Endothelial cell of umbilical vein (primary cell): ENCODE measurements around the gene STX4. TPM values are rescaled to one million over a fixed set of nuclear protein-coding genes. Genes with fewer than 3 reads are reported as not detected.

Experiments used
- BruUV-seq: library from RNA; stranded (reverse); fragments of 400-500 nt; replicated peaks from 2 replicates; lab custom pipeline; 2021; lab: Mats Ljungman, UMichigan
- CTCF ChIA-PET: fragments of 300-600, 350-600 bp; sonication (Branson Sonifier 250); formaldehyde crosslinking; loops from one replicate; lab custom pipeline; 2021; ENCODE audit warnings: antibody characterized with exemption, inconsistent platforms; lab: Charles Lee
- POLR2A ChIA-PET: fragments of 300-600, 350-600 bp; sonication (Branson Sonifier 250); formaldehyde crosslinking; loops from one replicate; lab custom pipeline; 2021; ENCODE audit warnings: antibody characterized with exemption, inconsistent platforms; lab: Charles Lee
- DNase-seq: peaks from one replicate; pipeline ENCODE4 v3.0.0-alpha.2; 2011; ENCODE audit warnings: low read depth, low spot score
- FAIRE-seq: peaks from 2 replicates; lab custom pipeline; 2011; peaks lifted over from hg19 to GRCh38; lab: Jason Lieb, UNC
- H2AFZ ChIP-seq: 2 replicates; pipeline ENCODE4 v1.6.0; 2012; ENCODE audit warnings: low read depth, low read length, control low read depth, inconsistent platforms
- H3K27ac ChIP-seq: 2 replicates; pipeline ENCODE4 v1.5.1; 2011; ENCODE audit warnings: low read depth, mild to moderate bottlenecking, control low read depth, low read length, moderate library complexity; ENCODE audit not compliant: insufficient read depth
- H3K27me3 ChIP-seq, 2 experiments: 2 replicates each; pipeline versions ENCODE4 v1.6.0 to v1.6.1; 2011; ENCODE audit warnings: low read length in 2 of 2, mixed read lengths in 1 of 2; ENCODE audit not compliant: control insufficient read depth in 2 of 2, insufficient read depth in 2 of 2
- H3K36me3 ChIP-seq, 2 experiments: 2 replicates in 1 of 2; 3 replicates in 1 of 2; pipeline ENCODE4 v1.5.1; 2011; ENCODE audit warnings: low read length in 2 of 2, mild to moderate bottlenecking in 1 of 2, moderate library complexity in 1 of 2; ENCODE audit not compliant: control insufficient read depth in 2 of 2, insufficient read depth in 2 of 2; ENCODE audit errors: extremely low read depth in 1 of 2
- H3K4me1 ChIP-seq: 3 replicates; pipeline ENCODE4 v1.5.1; 2011; ENCODE audit warnings: mild to moderate bottlenecking, low read length; ENCODE audit not compliant: control insufficient read depth, insufficient read depth; ENCODE audit errors: extremely low read depth
- H3K4me2 ChIP-seq: 2 replicates; pipeline ENCODE4 v1.6.1; 2011; ENCODE audit warnings: low read length, control low read depth, mixed read lengths; ENCODE audit not compliant: insufficient read depth
- H3K4me3 ChIP-seq, 3 experiments: fragments of 200-600 bp in 1 of 3; sonication (generic), shearing (Covaris generic) in 1 of 3; replicated peaks in 1 of 3; 2 replicates each; pipeline ENCODE4 v1.5.1; 2011 to 2016; ENCODE audit warnings: control low read depth in 3 of 3, low read length in 3 of 3, mild to moderate bottlenecking in 2 of 3, inconsistent platforms in 1 of 3, low read depth in 1 of 3, moderate library complexity in 1 of 3; ENCODE audit not compliant: insufficient read depth in 1 of 3
- H3K79me2 ChIP-seq: 2 replicates; pipeline ENCODE4 v1.6.0; 2012; ENCODE audit warnings: low read length, inconsistent platforms; ENCODE audit not compliant: control insufficient read depth, insufficient read depth
- H3K9ac ChIP-seq: replicated peaks from 2 replicates; pipeline ENCODE3; 2011; ENCODE audit warnings: low read length, control low read depth; ENCODE audit not compliant: insufficient read depth; ENCODE audit errors: extremely low read depth
- H3K9me1 ChIP-seq: replicated peaks from 3 replicates; pipeline ENCODE4 v1.6.0; 2011; ENCODE audit warnings: mild to moderate bottlenecking, low read length; ENCODE audit not compliant: control insufficient read depth, insufficient read depth; ENCODE audit errors: extremely low read depth
- H3K9me3 ChIP-seq: replicated peaks from 2 replicates; pipeline ENCODE4 v1.5.1; 2012; ENCODE audit warnings: low read length, inconsistent platforms; ENCODE audit not compliant: control insufficient read depth, insufficient read depth
- H4K20me1 ChIP-seq: replicated peaks from 2 replicates; pipeline ENCODE3; 2011; ENCODE audit warnings: mild to moderate bottlenecking, low read length; ENCODE audit not compliant: control insufficient read depth, insufficient read depth; ENCODE audit errors: extremely low read depth
- FOS ChIP-seq: IDR thresholded peaks from 2 replicates; pipeline ENCODE4 v1.6.1; 2011; ENCODE audit warnings: mild to moderate bottlenecking, low read length, moderate library complexity, borderline replicate concordance; ENCODE audit not compliant: insufficient read depth
- GATA2 ChIP-seq: IDR thresholded peaks from 2 replicates; pipeline ENCODE4 v1.7.0; 2011; ENCODE audit warnings: low read depth, mild to moderate bottlenecking, moderate library complexity, mixed read lengths, low read length; ENCODE audit not compliant: insufficient read length, insufficient read depth
- JUN ChIP-seq: IDR thresholded peaks from 2 replicates; pipeline ENCODE4 v1.6.1; 2011; ENCODE audit warnings: borderline replicate concordance, low read depth; ENCODE audit not compliant: insufficient read length, insufficient read depth
- MYC ChIP-seq: IDR thresholded peaks from one replicate; pipeline ENCODE4 v1.6.1; 2011; ENCODE audit warnings: mild to moderate bottlenecking, low read depth, low read length
- POLR2A ChIP-seq: IDR thresholded peaks from 2 replicates; pipeline ENCODE4 v1.6.1; 2012; ENCODE audit warnings: low read depth, mild to moderate bottlenecking, control low read depth, low read length
- dilution Hi-C: fragments of 300-500 bp; cut with MboI; formaldehyde crosslinking; loops from one replicate; pipeline ENCODE4 v1.15.0; 2019; ENCODE audit warnings: low sequenced_read_pairs; ENCODE audit not compliant: extremely low pct_ligation_motif_present
- intact Hi-C: fragments of 100-400 bp; cut with micrococcal nuclease; formaldehyde crosslinking; loops from one replicate; pipeline ENCODE4 v1.10.0; 2022
- polyA plus RNA-seq, 4 experiments: library from polyadenylated mRNA; depleted of rRNA in 3 of 4; stranded (reverse) in 3 of 4; unstranded in 1 of 4; fragments of >200 nt; gene quantifications; 2 replicates each; pipeline versions ENCODE4 v1.2.1 to v1.2.3, GENCODE V29; 2011 to 2012; ENCODE audit warnings: missing spikeins in 1 of 4
- total RNA-seq: library from RNA; stranded (reverse); gene quantifications from 2 replicates; pipeline ENCODE4 v1.2.3, GENCODE V29; 2021

Gene STX4
- total and polyA plus RNA-seq, 2 donors (not counting 3 experiments of a cell fraction or from before 2014, with no cell fraction given), result 49.5 to 65.2 TPM

DNA sequence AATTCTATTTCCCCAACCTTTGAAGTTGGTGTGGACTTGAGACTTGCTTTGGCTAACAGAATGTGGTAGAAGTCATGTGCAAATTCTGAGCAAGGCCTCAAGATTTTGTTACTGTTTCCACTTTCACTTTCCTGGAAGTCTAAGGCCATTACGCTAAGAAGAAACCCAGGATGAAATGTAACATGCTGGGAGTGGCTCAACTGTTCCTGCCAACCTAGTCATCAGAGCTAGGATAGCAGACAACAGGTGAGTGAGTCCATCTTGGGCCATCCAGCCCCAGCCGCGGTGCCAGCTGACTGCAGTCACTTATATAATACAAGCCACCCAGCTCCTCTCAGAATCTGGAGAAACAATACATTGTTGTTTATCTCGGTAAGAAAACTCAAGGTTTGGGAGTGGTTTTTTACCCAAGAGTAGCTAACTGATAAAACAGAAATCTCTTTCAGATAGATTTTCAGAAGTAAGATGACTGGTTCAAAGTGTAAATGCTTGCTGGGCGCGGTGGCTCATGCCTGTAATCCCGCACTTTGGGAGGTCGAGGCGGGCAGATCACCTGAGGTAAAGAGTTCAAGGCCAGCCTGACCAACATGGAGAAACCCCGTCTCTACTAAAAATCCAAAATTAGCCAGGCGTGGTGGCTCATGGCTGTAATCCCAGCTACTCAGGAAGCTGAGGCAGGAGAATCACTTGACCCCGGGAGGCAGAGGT lies 10.7 kb upstream of the STX4 start:
- Histone ChIP-seq H3K4me1 (no peaks in the 10 kb centered on the region), H3K27me3 (no peaks in the 10 kb centered on the region), H3K9ac (no peak overlapping the region), H3K27ac (no peak overlapping the region), H3K9me3 (no peaks in the 10 kb centered on the region), H3K4me2 (no peak overlapping the region), H3K36me3 (no peaks in the 10 kb centered on the region), H3K4me3 (no peak overlapping the region), H2AFZ (no peak overlapping the region), H3K9me1 (no peaks in the 10 kb centered on the region), H4K20me1 (no peaks in the 10 kb centered on the region), H3K79me2 (no peaks in the 10 kb centered on the region)
- DNase-seq, result no peak
- dilution Hi-C loops, result no loop called here
- intact Hi-C loops, result no loop called here
- BruUV-seq, result no TSS peak
- POLR2A ChIA-PET, result no interaction called here
- CTCF ChIA-PET, result interaction anchor here (1.1 to 1.2 kb wide), 2 partner anchors 16 to 38 kb away, joined by 3 to 5 read pairs; partner anchors contain the start of gene HSD3B7
- no peak for TF ChIP-seq JUN
- no peak for TF ChIP-seq FOS
- no peak for TF ChIP-seq GATA2
- no peak for TF ChIP-seq POLR2A
- TF ChIP-seq MYC, result no peak
- FAIRE-seq, result no peak

DNA sequence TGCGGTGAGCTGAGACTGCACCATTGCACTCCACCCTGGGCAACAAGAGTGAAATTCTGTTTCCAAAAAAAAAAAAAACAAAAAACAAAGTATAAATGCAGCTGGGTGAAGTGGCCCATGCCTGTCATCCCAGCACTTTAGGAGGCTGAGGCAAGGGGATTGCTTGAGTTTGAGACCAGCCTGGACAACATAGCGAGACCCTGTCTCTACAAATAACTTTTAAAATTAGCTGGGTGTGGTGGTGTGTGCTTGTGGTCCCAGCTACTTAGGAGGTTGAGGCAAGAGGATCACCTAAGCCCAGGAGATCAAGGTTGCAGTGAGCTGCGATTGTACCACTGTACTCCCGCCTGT lies 10.1 kb upstream of the STX4 start:
- Histone ChIP-seq H3K4me1 (no peaks in the 10 kb centered on the region), H3K27me3 (no peaks in the 10 kb centered on the region), H3K9me3 (no peaks in the 10 kb centered on the region), H3K27ac (no peak overlapping the region), H3K4me2 (no peak overlapping the region), H3K79me2 (no peaks in the 10 kb centered on the region), H2AFZ (no peak overlapping the region), H4K20me1 (no peaks in the 10 kb centered on the region), H3K4me3 (no peak overlapping the region), H3K36me3 (no peaks in the 10 kb centered on the region), H3K9me1 (no peaks in the 10 kb centered on the region), H3K9ac (no peak overlapping the region)
- DNase-seq (no peak), FAIRE-seq (no peak)
- ChIA-PET CTCF (interaction anchor here (0.6 to 1.2 kb wide), 3 partner anchors 16 to 116 kb away, joined by 3 to 5 read pairs (median 3); partner anchors contain the start of gene HSD3B7), POLR2A (no interaction called here)
- intact Hi-C loops, result no loop called here
- no TSS peak for BruUV-seq
- dilution Hi-C loops, result no loop called here
- no peak for TF ChIP-seq JUN
